B cell (primary cell): ENCODE data around the gene MINPP1. TPM values are rescaled to one million over a fixed set of nuclear protein-coding genes. Genes with fewer than 3 reads are reported as not detected.

ENCODE experiments used
- ATAC-seq: fragments of 200-7000 bp; cut with Tn5 transposase; one replicate; pipeline ENCODE4 v1.10.0; 2021; ENCODE audit warnings: low read depth, mild to moderate bottlenecking, moderate number of reproducible peaks, moderate library complexity
- CTCF ChIA-PET: fragments of 350-600 bp; sonication (Branson Sonifier 250); formaldehyde crosslinking; loops from one replicate; lab custom pipeline; 2021; ENCODE audit warnings: antibody characterized with exemption, inconsistent platforms; lab: Charles Lee
- POLR2A ChIA-PET: fragments of 350-600 bp; sonication (Branson Sonifier 250); formaldehyde crosslinking; loops from one replicate; lab custom pipeline; 2021; ENCODE audit warnings: antibody characterized with exemption; lab: Charles Lee
- DNase-seq: peaks from one replicate; pipeline ENCODE4 v3.0.0; 2013
- H2AFZ ChIP-seq: 2 replicates; pipeline ENCODE4 v1.6.1; 2012; ENCODE audit warnings: mild to moderate bottlenecking, low read depth, low read length; ENCODE audit not compliant: insufficient read depth, poor library complexity, severe bottlenecking
- H3K27ac ChIP-seq, 2 donors: 1 replicate in 1 of 2; 2 replicates in 1 of 2; pipeline ENCODE4 v1.5.1; 2012 to 2013; ENCODE audit warnings: low read length in 2 of 2, mild to moderate bottlenecking in 2 of 2, moderate library complexity in 1 of 2
- H3K27me3 ChIP-seq, 4 experiments: fragments of 200-600 bp in 1 of 4; sonication (generic) in 1 of 4; replicated peaks in 1 of 4; 1 replicate in 2 of 4; 2 replicates in 2 of 4; pipeline versions ENCODE4 v1.6.1 to v1.7.0; 2013 to 2016; ENCODE audit warnings: low read length in 3 of 4, mild to moderate bottlenecking in 2 of 4, mixed read lengths in 1 of 4, moderate library complexity in 1 of 4; ENCODE audit not compliant: insufficient read depth in 4 of 4, control insufficient read depth in 3 of 4; ENCODE audit errors: control extremely low read depth in 1 of 4
- H3K36me3 ChIP-seq, 2 experiments: replicated peaks in 1 of 2; 1 replicate in 1 of 2; 2 replicates in 1 of 2; pipeline versions ENCODE4 v1.6.1 to v1.7.1; 2013; ENCODE audit warnings: low read length in 1 of 2; ENCODE audit not compliant: insufficient read depth in 2 of 2, control insufficient read depth in 1 of 2; ENCODE audit errors: control extremely low read depth in 1 of 2, extremely low read depth in 1 of 2
- H3K4me1 ChIP-seq, 2 donors: fragments of 200-600 bp in 1 of 2; sonication (generic) in 1 of 2; 1 replicate in 1 of 2; 2 replicates in 1 of 2; pipeline versions ENCODE4 v1.5.1 to v1.6.1; 2013 to 2017; ENCODE audit warnings: low read length in 2 of 2; ENCODE audit not compliant: control insufficient read depth in 2 of 2, insufficient read depth in 2 of 2
- H3K4me2 ChIP-seq: replicated peaks from 2 replicates; pipeline ENCODE3; 2012; ENCODE audit warnings: mild to moderate bottlenecking, low read depth, low read length; ENCODE audit not compliant: poor library complexity, severe bottlenecking
- H3K4me3 ChIP-seq, 5 experiments: fragments of 200-600 bp in 1 of 5; sonication (generic) in 1 of 5; 1 replicate in 3 of 5; 2 replicates in 2 of 5; pipeline versions ENCODE4 v1.5.1 to v1.7.0; 2011 to 2016; ENCODE audit warnings: low read length in 4 of 5, mild to moderate bottlenecking in 4 of 5, low read depth in 2 of 5, control low read depth in 1 of 5, moderate library complexity in 1 of 5; ENCODE audit not compliant: insufficient read depth in 1 of 5; ENCODE audit errors: control extremely low read depth in 1 of 5, extremely low read depth in 1 of 5
- H3K79me2 ChIP-seq: fragments of 200-600 bp; sonication (generic); one replicate; pipeline ENCODE4 v1.6.0; 2016; ENCODE audit warnings: low read length; ENCODE audit not compliant: control insufficient read depth, insufficient read depth
- H3K9ac ChIP-seq: fragments of 200-600 bp; sonication (generic); 2 replicates; pipeline ENCODE4 v1.6.1; 2017; ENCODE audit warnings: mild to moderate bottlenecking, low read length, moderate library complexity
- H3K9me3 ChIP-seq, 3 donors: one replicate each; pipeline versions ENCODE4 v1.6.1 to v1.7.1; 2013; ENCODE audit warnings: low read length in 2 of 3; ENCODE audit not compliant: control insufficient read depth in 2 of 3, insufficient read depth in 1 of 3; ENCODE audit errors: control extremely low read depth in 1 of 3
- H4K20me1 ChIP-seq: 2 replicates; pipeline ENCODE4 v1.6.0; 2012; ENCODE audit warnings: mild to moderate bottlenecking, low read length; ENCODE audit not compliant: insufficient read depth, control insufficient read depth, poor library complexity, severe bottlenecking
- H3K27ac Mint-ChIP-seq: one replicate; pipeline ENCODE4 v1.8.0; 2021; ENCODE audit warnings: mixed read lengths
- H3K27me3 Mint-ChIP-seq: one replicate; pipeline ENCODE4 v1.8.0; 2021; ENCODE audit warnings: mixed read lengths
- H3K4me1 Mint-ChIP-seq: one replicate; pipeline ENCODE4 v1.8.0; 2021; ENCODE audit warnings: mixed read lengths
- H3K4me3 Mint-ChIP-seq: one replicate; pipeline ENCODE4 v1.8.0; 2021; ENCODE audit warnings: mixed read lengths
- H3K9me3 Mint-ChIP-seq: one replicate; pipeline ENCODE4 v1.8.0; 2022; ENCODE audit warnings: mixed read lengths; ENCODE audit not compliant: insufficient read depth
- EZH2 ChIP-seq: IDR thresholded peaks from 2 replicates; pipeline ENCODE4 v1.6.1; 2012; ENCODE audit warnings: borderline replicate concordance, low read depth, mild to moderate bottlenecking, moderate library complexity, low read length; ENCODE audit not compliant: insufficient read depth, poor library complexity, severe bottlenecking
- WGBS: methylation state at CpG from one replicate; pipeline ENCODE4 v1.1.5; 2013; ENCODE audit warnings: missing lambda C conversion rate; ENCODE audit not compliant: insufficient coverage; 5-methylcytosine and 5-hydroxymethylcytosine counted together
- intact Hi-C: fragments of 100-400 bp; cut with micrococcal nuclease; formaldehyde crosslinking; loops from one replicate; pipeline ENCODE4 v1.10.0; 2022
- polyA plus RNA-seq: library from polyadenylated mRNA; depleted of rRNA; stranded (reverse); fragments of >200 nt; gene quantifications from 2 replicates; pipeline ENCODE4 v1.2.3, GENCODE V29; 2012
- total RNA-seq, 2 donors: library from RNA; stranded (reverse); fragments of 120-200 nt in 1 of 2; gene quantifications; 1 replicate in 1 of 2; 2 replicates in 1 of 2; pipeline versions ENCODE4 v1.2.3 to v1.2.4, GENCODE V29; 2013 to 2022
- TF ChIP-seq, protein P1 (sequence below): fragments of 200-600 bp; IDR thresholded peaks from one replicate; pipeline ENCODE4 v1.8.0; 2022; ENCODE audit warnings: antibody characterized with exemption, mild to moderate bottlenecking

MINPP1 gene
- total and polyA plus RNA-seq, 2 donors (not counting 1 experiment from before 2014, with no cell fraction given) = 2.7 to 9.4 TPM

DNA sequence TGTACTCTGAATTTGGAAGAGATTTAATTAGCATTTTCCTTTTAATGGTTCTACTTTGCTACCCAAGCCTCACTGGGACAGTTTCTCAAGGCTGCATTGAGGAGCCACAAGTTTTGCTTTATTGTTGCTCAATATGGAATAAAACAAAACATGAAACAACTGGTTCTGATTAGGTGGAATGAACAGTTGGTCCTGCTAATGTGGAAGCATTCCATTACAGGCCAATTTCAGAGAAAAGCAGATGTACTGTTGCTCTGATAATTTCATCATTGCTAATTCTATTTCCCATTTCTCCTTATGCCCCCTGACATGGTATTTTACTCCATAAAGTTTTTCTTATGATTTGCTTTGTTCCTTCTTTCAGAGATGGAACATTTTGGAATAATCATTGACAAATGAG lies 89.0 kb downstream of the MINPP1 start:
- Histone ChIP-seq H3K27ac (no peak overlapping the region), H2AFZ (no peak overlapping the region), H3K9me3 (peaks cover 0 to 3% (median 0%) of the 10 kb centered on the region in 3 donors), H3K9ac (no peak overlapping the region), H3K79me2 (no peaks in the 10 kb centered on the region), H3K4me3 (no peak overlapping the region), H3K4me1 (peaks cover 7 to 12% of the 10 kb centered on the region in 2 donors), H3K4me2 (no peak overlapping the region), H4K20me1 (no peaks in the 10 kb centered on the region), H3K27me3 (no peaks in the 10 kb centered on the region), H3K36me3 (no peaks in the 10 kb centered on the region)
- TF ChIP-seq EZH2 = no peak
- TF ChIP-seq, protein P1, sequence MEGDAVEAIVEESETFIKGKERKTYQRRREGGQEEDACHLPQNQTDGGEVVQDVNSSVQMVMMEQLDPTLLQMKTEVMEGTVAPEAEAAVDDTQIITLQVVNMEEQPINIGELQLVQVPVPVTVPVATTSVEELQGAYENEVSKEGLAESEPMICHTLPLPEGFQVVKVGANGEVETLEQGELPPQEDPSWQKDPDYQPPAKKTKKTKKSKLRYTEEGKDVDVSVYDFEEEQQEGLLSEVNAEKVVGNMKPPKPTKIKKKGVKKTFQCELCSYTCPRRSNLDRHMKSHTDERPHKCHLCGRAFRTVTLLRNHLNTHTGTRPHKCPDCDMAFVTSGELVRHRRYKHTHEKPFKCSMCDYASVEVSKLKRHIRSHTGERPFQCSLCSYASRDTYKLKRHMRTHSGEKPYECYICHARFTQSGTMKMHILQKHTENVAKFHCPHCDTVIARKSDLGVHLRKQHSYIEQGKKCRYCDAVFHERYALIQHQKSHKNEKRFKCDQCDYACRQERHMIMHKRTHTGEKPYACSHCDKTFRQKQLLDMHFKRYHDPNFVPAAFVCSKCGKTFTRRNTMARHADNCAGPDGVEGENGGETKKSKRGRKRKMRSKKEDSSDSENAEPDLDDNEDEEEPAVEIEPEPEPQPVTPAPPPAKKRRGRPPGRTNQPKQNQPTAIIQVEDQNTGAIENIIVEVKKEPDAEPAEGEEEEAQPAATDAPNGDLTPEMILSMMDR = no peak
- H3K4me3 Mint-ChIP-seq = no peak overlapping the region
- H3K4me1 Mint-ChIP-seq = peaks cover 9% of the 10 kb centered on the region
- ChIA-PET CTCF (no interaction called here), POLR2A (no interaction called here)
- H3K9me3 Mint-ChIP-seq = no peaks in the 10 kb centered on the region
- ATAC-seq (no peak), DNase-seq (no peak)
- intact Hi-C loops = no loop called here
- H3K27ac Mint-ChIP-seq = no peak overlapping the region
- H3K27me3 Mint-ChIP-seq = peaks cover 6% of the 10 kb centered on the region

DNA sequence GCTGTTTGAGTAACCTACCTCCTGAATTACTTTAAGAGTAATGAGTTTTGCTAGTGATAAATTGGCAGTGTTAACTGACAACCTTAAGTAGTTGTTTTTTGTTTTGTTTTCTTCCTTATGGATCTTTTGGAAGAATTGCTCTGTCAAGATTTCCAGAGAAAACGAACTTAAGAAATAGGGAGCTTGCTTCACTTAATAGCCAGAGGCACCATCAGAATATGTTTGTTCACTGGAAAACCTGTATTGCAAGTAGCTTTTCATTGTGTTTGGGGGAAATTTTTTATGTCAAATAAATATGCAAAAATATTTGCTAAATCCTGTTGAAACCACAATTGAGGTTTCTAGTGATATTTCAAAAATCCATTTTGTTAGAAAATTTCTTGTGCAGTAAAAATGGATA lies 89.5 kb downstream of the MINPP1 start:
- Histone ChIP-seq H4K20me1 (no peaks in the 10 kb centered on the region), H3K79me2 (no peaks in the 10 kb centered on the region), H3K36me3 (no peaks in the 10 kb centered on the region), H3K4me2 (no peak overlapping the region), H3K9ac (no peak overlapping the region), H3K27me3 (no peaks in the 10 kb centered on the region), H2AFZ (no peak overlapping the region), H3K4me3 (no peak overlapping the region), H3K27ac (no peak overlapping the region), H3K9me3 (peaks cover 0 to 3% (median 0%) of the 10 kb centered on the region in 3 donors), H3K4me1 (peaks cover 7 to 12% of the 10 kb centered on the region in 2 donors)
- Mint-ChIP-seq H3K27me3 (peaks cover 6% of the 10 kb centered on the region), H3K27ac (no peak overlapping the region), H3K9me3 (no peaks in the 10 kb centered on the region), H3K4me1 (peaks cover 9% of the 10 kb centered on the region), H3K4me3 (no peak overlapping the region)
- TF ChIP-seq EZH2 = no peak
- TF ChIP-seq, protein P1 = no peak
- DNase-seq = no peak
- ChIA-PET POLR2A (no interaction called here), CTCF (no interaction called here)
- WGBS = no CpG with 5 or more reads among the region's 1 CpG
- ATAC-seq = no peak
- intact Hi-C loops = no loop called here
